B cell (primary cell): ENCODE data around the gene YOD1.

Experiments used
- CTCF ChIP-seq: fragments of 200-600 bp; IDR thresholded peaks from one replicate; pipeline ENCODE4 v1.8.0; 2022; ENCODE audit warnings: antibody characterized with exemption, mild to moderate bottlenecking
- EZH2 ChIP-seq: IDR thresholded peaks from 2 replicates; pipeline ENCODE4 v1.6.1; 2012; ENCODE audit warnings: borderline replicate concordance, low read depth, mild to moderate bottlenecking, moderate library complexity, low read length; ENCODE audit not compliant: insufficient read depth, poor library complexity, severe bottlenecking

DNA sequence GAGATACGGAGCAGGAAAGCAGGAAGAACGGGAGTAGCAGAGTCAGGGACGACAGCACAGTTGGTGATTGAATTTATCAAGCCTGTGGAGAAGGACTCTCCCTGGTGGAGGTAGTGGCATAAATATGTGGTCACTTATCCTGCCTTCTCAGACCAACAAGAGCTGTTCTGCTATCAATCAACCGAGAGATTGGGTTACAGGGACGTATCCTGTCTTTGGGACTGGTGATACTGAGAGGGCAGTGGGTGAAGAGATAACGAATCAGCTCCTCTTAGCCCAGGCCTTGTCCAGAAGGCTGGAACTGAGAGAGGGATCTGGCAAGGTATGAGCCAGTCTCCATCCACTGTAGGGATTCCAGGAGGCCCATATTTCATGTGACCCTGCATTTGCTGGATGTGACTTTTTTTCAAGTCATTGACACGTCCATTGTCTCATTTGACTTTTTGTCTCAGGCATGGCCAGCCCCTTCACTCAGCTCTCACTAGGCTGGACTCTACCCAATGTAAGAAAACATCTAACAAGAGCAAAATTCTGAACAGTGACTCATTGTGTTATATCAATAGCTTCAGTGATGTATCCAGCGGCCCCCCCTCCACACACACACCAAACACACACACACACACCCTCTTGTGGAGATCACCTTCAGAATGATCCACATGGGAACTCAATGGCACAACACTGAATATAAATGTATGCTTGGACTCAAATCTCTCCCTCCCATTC is 29.7 kb downstream of the YOD1 start:
- TF ChIP-seq EZH2 (no peak), CTCF (no peak)
